ENCODE results near the gene GLRX5.

Gene GLRX5

GRCh38 chr14:95518045-95518751 is 16.7 kb upstream of the GLRX5 start:
- peak; percentile 50 for DNase-seq

- peak; percentile 83 for DNase-seq
Observed at GRCh38 chr14:95519699-95520098, 15.2 kb upstream of the GLRX5 start.

DNA sequence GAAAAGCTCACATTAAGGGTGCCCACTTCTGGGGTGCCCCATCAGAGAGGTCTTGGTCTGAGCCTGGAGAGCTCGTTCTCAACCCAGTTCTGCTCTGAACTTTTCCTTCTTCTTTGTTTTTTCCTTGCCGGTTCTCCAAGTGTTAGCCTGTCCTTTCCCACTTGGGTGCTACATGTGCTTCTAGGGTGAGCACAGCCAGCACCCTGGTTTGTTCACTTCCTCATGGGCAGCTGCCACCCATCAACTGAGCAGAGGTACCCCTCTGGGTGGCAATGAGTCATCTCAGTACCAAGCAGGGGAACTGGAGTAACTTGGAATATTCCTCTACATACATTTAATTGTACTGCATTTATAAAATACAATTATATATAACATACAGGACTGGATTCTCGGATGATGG is 14.5 kb upstream of the GLRX5 start:
- peak; percentile 38 for DNase-seq

DNA sequence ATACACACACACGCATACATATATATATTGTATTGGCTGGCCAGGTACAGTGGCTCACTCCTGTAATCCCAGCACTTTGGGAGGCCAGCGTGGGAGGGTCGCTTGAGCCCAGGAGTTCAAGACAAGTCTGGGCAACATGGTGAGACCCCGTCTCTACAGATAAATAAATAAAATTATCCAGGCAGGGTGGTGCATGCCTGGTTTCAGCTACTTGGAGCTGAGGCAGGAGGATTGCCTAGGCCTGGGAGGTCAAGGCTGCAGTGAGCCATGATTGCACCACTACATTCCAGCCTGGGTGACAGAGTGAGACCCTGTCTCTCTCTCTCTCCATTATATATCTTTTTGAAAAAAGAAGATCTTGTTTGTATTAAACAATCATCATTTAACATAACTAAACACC is 13.8 kb upstream of the GLRX5 start:
- DNase-seq: no peak

GRCh38 chr14:95522116-95522515 is 12.7 kb upstream of the GLRX5 start:
- DNase-seq: no peak

GRCh38 chr14:95522556-95522955 is 12.3 kb upstream of the GLRX5 start:
- no peak for DNase-seq

DNA sequence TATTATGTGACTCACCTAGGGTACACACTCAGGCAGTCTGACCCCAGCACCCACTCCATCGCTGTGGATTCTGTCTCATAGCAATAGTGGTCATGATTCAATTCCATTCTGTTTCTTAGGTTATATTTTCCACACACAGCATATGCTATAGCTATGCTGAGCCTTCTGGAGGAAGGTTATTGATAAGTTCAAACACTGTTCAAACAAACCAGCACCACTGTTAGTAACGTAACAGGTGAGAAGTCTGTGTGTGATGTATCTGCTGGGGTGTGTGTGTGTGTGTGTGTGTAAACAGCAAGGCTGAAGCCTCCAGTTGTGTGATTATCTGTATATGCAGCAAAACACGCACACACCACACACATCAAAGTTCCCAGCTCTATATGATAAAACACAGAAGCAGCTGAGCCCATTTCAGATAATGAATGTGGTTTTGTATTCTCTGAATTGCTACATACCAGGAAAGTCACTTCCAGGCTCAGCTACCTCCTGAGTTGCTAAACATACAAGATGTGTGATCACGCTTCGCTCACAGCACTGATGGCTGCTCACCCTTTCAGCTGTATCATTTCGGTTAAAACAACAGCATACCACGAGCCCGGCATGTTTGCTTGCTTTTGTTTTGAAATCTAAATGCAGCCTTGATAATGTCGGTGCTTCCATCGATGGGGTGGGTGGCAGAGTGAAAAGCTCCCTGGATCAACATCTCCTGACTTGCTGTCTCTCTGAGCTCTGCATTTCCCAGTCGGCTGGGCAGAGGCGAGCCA is 11.6 kb upstream of the GLRX5 start:
- peak; percentile 66 for DNase-seq

DNA sequence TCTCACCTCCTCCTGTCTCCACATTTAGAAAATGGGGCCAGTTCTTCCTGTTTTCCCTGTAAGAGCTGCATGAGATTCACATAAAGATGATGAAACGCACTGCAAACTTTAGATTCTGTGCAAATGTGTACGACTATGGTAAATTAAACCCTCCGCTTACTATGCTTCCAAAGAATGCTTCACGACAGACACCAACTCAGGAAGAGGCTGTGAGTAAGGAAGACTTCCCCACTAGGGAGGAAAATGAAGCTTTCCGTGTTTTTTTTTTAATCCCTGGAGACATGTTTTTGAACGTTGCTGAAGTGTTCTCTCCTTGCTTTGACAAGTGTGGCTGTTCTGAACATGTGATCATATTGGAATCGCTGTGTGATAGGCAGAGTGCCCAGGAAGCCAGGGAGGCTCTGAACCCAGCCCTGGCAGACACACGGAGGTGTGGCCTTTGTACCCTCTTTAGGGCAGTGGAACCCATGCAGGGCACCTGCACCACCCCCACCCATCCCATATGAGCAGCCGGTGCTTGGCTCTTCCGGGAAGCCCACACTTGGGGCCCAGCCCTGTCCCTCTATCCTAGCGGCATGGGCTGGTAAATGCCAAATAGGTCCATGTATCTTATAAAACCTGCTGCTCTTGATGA is 10.9 kb upstream of the GLRX5 start:
- DNase-seq: peak; percentile 40

DNA sequence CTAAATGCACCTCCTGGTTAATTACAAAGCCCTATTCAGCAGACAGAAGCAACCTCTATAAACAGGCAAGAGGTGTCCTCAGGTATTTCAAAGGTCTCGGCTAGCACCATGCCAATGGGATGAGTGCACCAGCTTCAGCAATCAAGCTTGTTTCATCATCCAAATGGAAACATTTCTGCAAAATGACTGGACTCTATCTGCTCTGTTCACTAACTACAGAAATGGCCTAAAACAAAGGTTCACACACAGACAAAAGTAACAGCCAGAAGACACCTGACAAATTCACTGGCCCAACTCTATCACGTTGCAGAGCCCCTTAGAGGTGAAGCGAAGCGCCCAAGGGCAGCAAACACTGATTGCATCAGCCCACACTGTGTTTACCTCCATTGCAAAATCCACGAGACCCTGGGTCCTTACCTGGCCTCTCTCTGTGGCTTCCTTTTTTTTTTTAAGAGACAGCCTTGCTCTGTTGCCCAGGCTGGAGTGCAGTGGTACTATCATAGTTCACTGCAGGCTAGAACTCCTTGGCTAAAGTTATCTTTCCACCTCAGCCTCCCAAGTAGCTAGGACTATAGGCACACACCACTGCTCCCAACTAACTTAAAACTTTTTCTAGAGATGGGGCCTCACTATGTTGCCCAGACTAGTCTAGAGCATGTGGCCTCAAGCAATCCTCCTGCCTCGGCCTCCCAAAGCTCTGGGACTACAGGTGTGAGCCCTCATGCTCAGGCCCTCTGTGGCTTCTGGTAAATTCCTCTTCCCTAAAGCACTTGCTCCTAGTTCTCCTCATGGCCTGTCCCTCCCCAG is 9.9 kb upstream of the GLRX5 start:
- no peak for DNase-seq

- no peak for DNase-seq
Observed at GRCh38 chr14:95525999-95526398, 8.9 kb upstream of the GLRX5 start.

- DNase-seq: no peak
Observed at GRCh38 chr14:95526483-95527386, 8.1 kb upstream of the GLRX5 start.

DNA sequence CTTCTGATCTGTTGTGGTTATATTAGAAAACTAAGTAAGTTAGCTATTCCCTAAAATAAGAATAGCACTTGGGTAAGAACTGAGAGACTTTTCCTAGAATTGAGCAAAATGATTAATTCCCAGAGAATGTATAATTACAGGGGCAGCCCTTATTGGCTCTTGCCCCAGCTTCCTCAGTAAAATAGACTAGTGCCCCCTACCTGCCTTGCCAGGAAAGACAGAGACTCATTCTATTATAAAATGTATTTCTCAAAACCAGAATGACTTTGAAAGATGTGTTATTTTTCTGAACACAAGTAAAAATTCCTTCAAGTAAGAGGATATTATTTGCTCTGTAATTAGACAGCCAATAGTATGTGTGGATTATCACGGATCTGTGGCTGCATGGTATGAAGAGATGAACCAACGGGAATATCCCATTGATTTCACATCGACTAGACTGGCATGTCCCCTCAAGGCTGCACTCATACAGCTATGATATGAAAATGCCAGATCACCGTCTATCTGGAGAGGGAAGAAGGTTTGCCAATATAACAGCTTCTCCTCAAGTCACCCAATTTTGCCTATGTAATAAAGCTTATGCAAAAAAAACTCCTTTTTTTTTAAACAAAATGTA is 7.4 kb upstream of the GLRX5 start:
- DNase-seq: peak; percentile 71

- DNase-seq: no peak
Observed at GRCh38 chr14:95529216-95529615, 5.6 kb upstream of the GLRX5 start.

- DNase-seq: no peak
Observed at GRCh38 chr14:95530473-95531276, 4.2 kb upstream of the GLRX5 start.

GRCh38 chr14:95531473-95531872 is 3.4 kb upstream of the GLRX5 start:
- no peak for DNase-seq

- no peak for DNase-seq
Observed at GRCh38 chr14:95531969-95532368, 2.9 kb upstream of the GLRX5 start.

DNA sequence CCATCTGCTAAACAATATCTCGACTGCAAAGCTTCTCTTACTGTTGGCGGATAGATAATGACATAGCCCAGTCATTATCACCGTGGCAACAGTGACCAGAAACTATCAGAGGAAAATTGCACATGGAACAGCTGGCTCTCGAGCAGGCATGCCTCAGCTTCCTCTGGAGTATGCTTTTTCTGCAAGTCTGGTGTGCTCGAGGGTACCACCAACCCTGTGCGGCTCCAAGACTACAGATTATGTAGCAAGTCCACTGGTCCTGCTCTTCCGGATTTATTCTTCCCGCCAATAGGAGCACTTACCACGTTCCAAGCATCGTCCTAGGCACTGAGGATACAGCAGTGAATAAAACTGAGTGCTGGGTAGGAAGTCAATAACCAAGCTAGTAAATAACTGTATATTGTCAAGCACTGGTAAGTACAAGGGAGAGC is 1.4 kb upstream of the GLRX5 start:
- DNase-seq: no peak

GRCh38 chr14:95533822-95534221 is 1.0 kb upstream of the GLRX5 start:
- no peak for DNase-seq

DNA sequence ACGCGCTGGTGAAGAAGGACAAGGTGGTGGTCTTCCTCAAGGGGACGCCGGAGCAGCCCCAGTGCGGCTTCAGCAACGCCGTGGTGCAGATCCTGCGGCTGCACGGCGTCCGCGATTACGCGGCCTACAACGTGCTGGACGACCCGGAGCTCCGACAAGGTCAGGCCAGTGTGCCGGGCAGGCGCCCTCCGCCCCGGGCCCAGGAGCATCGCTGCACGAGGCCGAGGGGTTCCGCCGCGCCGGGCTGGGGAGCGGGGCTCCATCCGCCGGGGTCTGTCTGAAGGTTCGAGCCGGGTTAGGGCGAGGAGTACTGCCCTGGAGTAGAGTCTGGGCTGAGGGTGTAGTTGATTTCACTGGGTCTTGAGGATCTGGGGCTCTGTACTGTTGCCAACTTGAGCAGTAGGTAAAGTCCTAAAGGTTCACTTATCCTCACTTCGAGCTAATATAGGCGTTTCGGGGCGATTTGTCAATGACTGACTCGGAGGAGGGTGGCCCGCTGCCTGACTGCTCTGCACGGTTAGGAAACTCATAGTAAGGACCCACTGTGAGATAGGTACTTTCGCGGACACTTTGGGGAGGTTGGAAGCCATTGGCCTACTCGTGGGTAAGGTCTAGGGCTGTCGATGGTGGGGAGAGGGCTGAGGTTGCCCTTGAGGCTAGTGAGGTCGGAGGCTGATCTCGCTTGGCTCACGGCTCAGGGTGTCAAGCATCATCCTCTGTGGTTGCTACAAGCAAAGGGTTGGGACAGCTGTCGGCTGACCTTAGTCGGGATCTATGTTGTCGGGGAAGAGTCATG is 574 bp downstream of the GLRX5 start:
- no peak for DNase-seq
